Measurements from ENCODE around the gene CTU2.

CTU2 gene

GRCh38 chr16:88740727-88741055 is 34.4 kb downstream of the CTU2 start:
- Histone ChIP-seq H3K4me1 (ENCODE audit: control insufficient read depth, low read depth, low read length) (no peaks in the 10 kb centered on the region), H3K79me1 (ENCODE audit: low read length) (no peaks in the 10 kb centered on the region), H2BK5ac (ENCODE audit: low read length) (no peak overlapping the region), H3K56ac (ENCODE audit: low read length) (no peak overlapping the region), H2BK120ac (ENCODE audit: low read depth, low read length) (no peak overlapping the region), H3K79me2 (ENCODE audit: control insufficient read depth, insufficient read depth, low read length) (no peaks in the 10 kb centered on the region), H4K8ac (ENCODE audit: low read depth, low read length) (no peak overlapping the region), H3K18ac (ENCODE audit: low read length) (no peak overlapping the region), H4K5ac (ENCODE audit: low read length) (no peak overlapping the region), H3K9ac (ENCODE audit: low read length) (no peak overlapping the region), H3K4me2 (ENCODE audit: low read length) (no peak overlapping the region), H3K23ac (ENCODE audit: low read length) (no peak overlapping the region), H2BK15ac (replicated peaks; ENCODE audit: low read depth) (no peak overlapping the region), H3K4ac (ENCODE audit: low read depth, low read length) (no peak overlapping the region), H3K27ac (ENCODE audit: low read depth, low read length) (no peak overlapping the region), H3K36me3 (ENCODE audit: control insufficient read depth, insufficient read depth, low read length) (peaks cover 3% of the 10 kb centered on the region), H2AK5ac (ENCODE audit: low read length) (no peak overlapping the region), H3K4me3 (ENCODE audit: low read length) (no peak overlapping the region), H3K27me3 (ENCODE audit: insufficient read depth, low read length, poor library complexity) (no peaks in the 10 kb centered on the region)
- no peak for DNase-seq
- WGBS (ENCODE audit: extremely low coverage, insufficient coverage, low lambda C conversion rate), result no CpG with 5 or more reads among the region's 12 CpGs

- H3K79me1 ChIP-seq (ENCODE audit: low read length), result no peaks in the 10 kb centered on the region
- no peaks in the 10 kb centered on the region for H3K79me2 ChIP-seq (ENCODE audit: control insufficient read depth, insufficient read depth, low read length)
- no peak overlapping the region for H4K8ac ChIP-seq (ENCODE audit: low read depth, low read length)
- no peaks in the 10 kb centered on the region for H3K36me3 ChIP-seq (ENCODE audit: control insufficient read depth, insufficient read depth, low read length)
- H3K56ac ChIP-seq (ENCODE audit: low read length), result no peak overlapping the region
- H2AK5ac ChIP-seq (ENCODE audit: low read length), result no peak overlapping the region
- H2BK120ac ChIP-seq (ENCODE audit: low read depth, low read length), result no peak overlapping the region
- H3K27ac ChIP-seq (ENCODE audit: low read depth, low read length), result no peak overlapping the region
- H3K18ac ChIP-seq (ENCODE audit: low read length), result no peak overlapping the region
- H3K4me3 ChIP-seq (ENCODE audit: low read length), result no peak overlapping the region
- no peak overlapping the region for H3K4ac ChIP-seq (ENCODE audit: low read depth, low read length)
- no peak overlapping the region for H3K4me2 ChIP-seq (ENCODE audit: low read length)
- WGBS (ENCODE audit: extremely low coverage, insufficient coverage, low lambda C conversion rate), result no CpG with 5 or more reads among the region's 17 CpGs
- H3K27me3 ChIP-seq (ENCODE audit: insufficient read depth, low read length, poor library complexity), result no peaks in the 10 kb centered on the region
- DNase-seq, result no peak
- H3K4me1 ChIP-seq (ENCODE audit: control insufficient read depth, low read depth, low read length), result no peaks in the 10 kb centered on the region
- no peak overlapping the region for H3K23ac ChIP-seq (ENCODE audit: low read length)
- no peak overlapping the region for H4K5ac ChIP-seq (ENCODE audit: low read length)
- H2BK15ac ChIP-seq (replicated peaks; ENCODE audit: low read depth), result no peak overlapping the region
- H3K9ac ChIP-seq (ENCODE audit: low read length), result no peak overlapping the region
- no peak overlapping the region for H2BK5ac ChIP-seq (ENCODE audit: low read length)
Observed at GRCh38 chr16:88741368-88741767, 35.1 kb downstream of the CTU2 start.

- Histone ChIP-seq H2BK120ac (ENCODE audit: low read depth, low read length) (no peak overlapping the region), H3K4ac (ENCODE audit: low read depth, low read length) (no peak overlapping the region), H3K4me1 (ENCODE audit: control insufficient read depth, low read depth, low read length) (no peaks in the 10 kb centered on the region), H2AK5ac (ENCODE audit: low read length) (no peak overlapping the region), H2BK15ac (replicated peaks; ENCODE audit: low read depth) (no peak overlapping the region), H3K79me1 (ENCODE audit: low read length) (no peaks in the 10 kb centered on the region), H3K27ac (ENCODE audit: low read depth, low read length) (no peak overlapping the region), H3K36me3 (ENCODE audit: control insufficient read depth, insufficient read depth, low read length) (no peaks in the 10 kb centered on the region), H3K56ac (ENCODE audit: low read length) (no peak overlapping the region), H3K9ac (ENCODE audit: low read length) (no peak overlapping the region), H3K18ac (ENCODE audit: low read length) (no peak overlapping the region), H3K27me3 (ENCODE audit: insufficient read depth, low read length, poor library complexity) (no peaks in the 10 kb centered on the region), H3K23ac (ENCODE audit: low read length) (no peak overlapping the region), H3K79me2 (ENCODE audit: control insufficient read depth, insufficient read depth, low read length) (no peaks in the 10 kb centered on the region), H4K8ac (ENCODE audit: low read depth, low read length) (no peak overlapping the region), H2BK5ac (ENCODE audit: low read length) (no peak overlapping the region), H4K5ac (ENCODE audit: low read length) (no peak overlapping the region), H3K4me3 (ENCODE audit: low read length) (no peak overlapping the region), H3K4me2 (ENCODE audit: low read length) (no peak overlapping the region)
- no CpG with 5 or more reads among the region's 19 CpGs for WGBS (ENCODE audit: extremely low coverage, insufficient coverage, low lambda C conversion rate)
- DNase-seq, result no peak
Observed at GRCh38 chr16:88742896-88743605, 36.7 kb downstream of the CTU2 start.

- no peak overlapping the region for H2BK15ac ChIP-seq (replicated peaks; ENCODE audit: low read depth)
- H2BK120ac ChIP-seq (ENCODE audit: low read depth, low read length), result no peak overlapping the region
- no peaks in the 10 kb centered on the region for H3K79me1 ChIP-seq (ENCODE audit: low read length)
- no peak overlapping the region for H4K8ac ChIP-seq (ENCODE audit: low read depth, low read length)
- H3K27me3 ChIP-seq (ENCODE audit: insufficient read depth, low read length, poor library complexity), result no peaks in the 10 kb centered on the region
- H2BK5ac ChIP-seq (ENCODE audit: low read length), result no peak overlapping the region
- H2AK5ac ChIP-seq (ENCODE audit: low read length), result no peak overlapping the region
- H3K56ac ChIP-seq (ENCODE audit: low read length), result no peak overlapping the region
- no peaks in the 10 kb centered on the region for H3K36me3 ChIP-seq (ENCODE audit: control insufficient read depth, insufficient read depth, low read length)
- H3K4me2 ChIP-seq (ENCODE audit: low read length), result no peak overlapping the region
- no peak overlapping the region for H3K23ac ChIP-seq (ENCODE audit: low read length)
- H3K9ac ChIP-seq (ENCODE audit: low read length), result no peak overlapping the region
- no peak overlapping the region for H3K4me3 ChIP-seq (ENCODE audit: low read length)
- H3K79me2 ChIP-seq (ENCODE audit: control insufficient read depth, insufficient read depth, low read length), result no peaks in the 10 kb centered on the region
- H4K5ac ChIP-seq (ENCODE audit: low read length), result no peak overlapping the region
- no peak overlapping the region for H3K27ac ChIP-seq (ENCODE audit: low read depth, low read length)
- peak; percentile 76 for DNase-seq
- no peaks in the 10 kb centered on the region for H3K4me1 ChIP-seq (ENCODE audit: control insufficient read depth, low read depth, low read length)
- H3K18ac ChIP-seq (ENCODE audit: low read length), result no peak overlapping the region
- no CpG with 5 or more reads among the region's 32 CpGs for WGBS (ENCODE audit: extremely low coverage, insufficient coverage, low lambda C conversion rate)
- H3K4ac ChIP-seq (ENCODE audit: low read depth, low read length), result no peak overlapping the region
Observed at GRCh38 chr16:88743693-88744576, 37.6 kb downstream of the CTU2 start.

- no peaks in the 10 kb centered on the region for H3K4me1 ChIP-seq (ENCODE audit: control insufficient read depth, low read depth, low read length)
- H3K79me1 ChIP-seq (ENCODE audit: low read length), result no peaks in the 10 kb centered on the region
- no peak overlapping the region for H3K56ac ChIP-seq (ENCODE audit: low read length)
- H3K79me2 ChIP-seq (ENCODE audit: control insufficient read depth, insufficient read depth, low read length), result no peaks in the 10 kb centered on the region
- H3K9ac ChIP-seq (ENCODE audit: low read length), result no peak overlapping the region
- no peak overlapping the region for H3K4me3 ChIP-seq (ENCODE audit: low read length)
- no peaks in the 10 kb centered on the region for H3K36me3 ChIP-seq (ENCODE audit: control insufficient read depth, insufficient read depth, low read length)
- WGBS (ENCODE audit: extremely low coverage, insufficient coverage, low lambda C conversion rate), result no CpG with 5 or more reads among the region's 39 CpGs
- no peak overlapping the region for H3K27ac ChIP-seq (ENCODE audit: low read depth, low read length)
- H3K4me2 ChIP-seq (ENCODE audit: low read length), result no peak overlapping the region
- H2AK5ac ChIP-seq (ENCODE audit: low read length), result no peak overlapping the region
- H3K23ac ChIP-seq (ENCODE audit: low read length), result no peak overlapping the region
- DNase-seq, result peak; percentile 16
- no peak overlapping the region for H3K4ac ChIP-seq (ENCODE audit: low read depth, low read length)
- no peaks in the 10 kb centered on the region for H3K27me3 ChIP-seq (ENCODE audit: insufficient read depth, low read length, poor library complexity)
- no peak overlapping the region for H4K8ac ChIP-seq (ENCODE audit: low read depth, low read length)
- H3K18ac ChIP-seq (ENCODE audit: low read length), result no peak overlapping the region
- no peak overlapping the region for H4K5ac ChIP-seq (ENCODE audit: low read length)
- no peak overlapping the region for H2BK15ac ChIP-seq (replicated peaks; ENCODE audit: low read depth)
- H2BK5ac ChIP-seq (ENCODE audit: low read length), result no peak overlapping the region
- H2BK120ac ChIP-seq (ENCODE audit: low read depth, low read length), result no peak overlapping the region
Observed at GRCh38 chr16:88744577-88745521, 38.5 kb downstream of the CTU2 start.

Data from mesendoderm (in vitro differentiated cells).